ENCODE results near the gene HIGD2B.
"Not testable (repeated sequence)": the region's sequence is repeated elsewhere in the genome, so short reads cannot be mapped to it uniquely, and the experiment has no call there.

The HIGD2B gene

GRCh38 chr15:72685925-72686794 lies at the start of gene HIGD2B, which contains the start of gene BBS4:
TSS of gene HIGD2B (minus strand) at chr15:72686182. CDS start at chr15:72676374, 9,808 bp downstream.
TSS of gene BBS4 (plus strand) at chr15:72686207. CDS start at chr15:72686228, 21 bp downstream.
- DNase-seq: peak; percentile 95

- no peak for DNase-seq
Measured at GRCh38 chr15:72735111-72735510, 49.1 kb upstream of the HIGD2B start.

- DNase-seq: no peak
Measured at GRCh38 chr15:72733941-72734738, 48.2 kb upstream of the HIGD2B start.

- DNase-seq: no peak
Measured at GRCh38 chr15:72732516-72732915, 46.5 kb upstream of the HIGD2B start.

- no peak for DNase-seq
Measured at GRCh38 chr15:72732086-72732485, 46.1 kb upstream of the HIGD2B start.

- no peak for DNase-seq
Measured at GRCh38 chr15:72728821-72729220, 42.8 kb upstream of the HIGD2B start.

GRCh38 chr15:72728249-72728648 lies 42.3 kb upstream of the HIGD2B start:
- not testable (repeated sequence) for DNase-seq

GRCh38 chr15:72727154-72727553 lies 41.2 kb upstream of the HIGD2B start:
- no peak for DNase-seq

GRCh38 chr15:72725851-72726250 lies 39.9 kb upstream of the HIGD2B start:
- not testable (repeated sequence) for DNase-seq

GRCh38 chr15:72725446-72725845 lies 39.5 kb upstream of the HIGD2B start:
- no peak for DNase-seq

GRCh38 chr15:72724028-72724427 lies 38.0 kb upstream of the HIGD2B start:
- peak; percentile 12 for DNase-seq

- DNase-seq: peak; percentile 20
Measured at GRCh38 chr15:72722071-72722696, 36.2 kb upstream of the HIGD2B start.

GRCh38 chr15:72708551-72709303 lies 22.7 kb upstream of the HIGD2B start:
- DNase-seq: not testable (repeated sequence)

- no peak for DNase-seq
Measured at GRCh38 chr15:72706266-72706665, 20.3 kb upstream of the HIGD2B start.

GRCh38 chr15:72700076-72700475 lies 14.1 kb upstream of the HIGD2B start:
- no peak for DNase-seq

GRCh38 chr15:72698938-72699337 lies 13.0 kb upstream of the HIGD2B start:
- DNase-seq: no peak

GRCh38 chr15:72690938-72691337 lies 5.0 kb upstream of the HIGD2B start:
- DNase-seq: no peak

- no peak for DNase-seq
Measured at GRCh38 chr15:72688697-72689096, 2.7 kb upstream of the HIGD2B start.

- no peak for DNase-seq
Measured at GRCh38 chr15:72685301-72685924, 569 bp downstream of the HIGD2B start.

- no peak for DNase-seq
Measured at GRCh38 chr15:72682772-72683171, 3.2 kb downstream of the HIGD2B start.

- DNase-seq: no peak
Measured at GRCh38 chr15:72680931-72681330, 5.1 kb downstream of the HIGD2B start.

GRCh38 chr15:72676838-72677237 lies 9.1 kb downstream of the HIGD2B start:
- no peak for DNase-seq
